Activated T-helper 17 cell treated with anti-CD3 and anti-CD28 coated beads, Interleukin-2, amount 50 U/mL, for 72 hours (primary cell): ENCODE measurements around the gene UBR4. TPM values are rescaled to one million over a fixed set of nuclear protein-coding genes. Genes with fewer than 3 reads are reported as not detected.
"Not testable (repeated sequence)": the region's sequence is repeated elsewhere in the genome, so short reads cannot be mapped to it uniquely, and the experiment has no call there.

Experiments
- ATAC-seq: fragments of 150-1000 bp; cut with Tn5 transposase; replicated peaks from 2 replicates; pipeline ENCODE4 v1.10.0; 2021; ENCODE audit warnings: mild to moderate bottlenecking, moderate library complexity
- H3K27ac Mint-ChIP-seq: one replicate; pipeline ENCODE4 v1.8.0; 2022; ENCODE audit warnings: mixed read lengths
- H3K27me3 Mint-ChIP-seq: one replicate; pipeline ENCODE4 v1.8.0; 2022; ENCODE audit warnings: mixed read lengths
- H3K36me3 Mint-ChIP-seq: one replicate; pipeline ENCODE4 v1.8.0; 2022; ENCODE audit warnings: low read depth, mild to moderate bottlenecking, mixed read lengths
- H3K4me1 Mint-ChIP-seq: one replicate; pipeline ENCODE4 v1.8.0; 2022; ENCODE audit warnings: mixed read lengths
- H3K4me3 Mint-ChIP-seq: one replicate; pipeline ENCODE4 v1.8.0; 2022; ENCODE audit warnings: mild to moderate bottlenecking, mixed read lengths
- H3K9me3 Mint-ChIP-seq: one replicate; pipeline ENCODE4 v1.8.0; 2022; ENCODE audit warnings: mixed read lengths
- total RNA-seq, 2 donors: library from RNA; stranded (reverse); gene quantifications; one replicate each; pipeline ENCODE4 v1.2.3, GENCODE V29; 2022

Gene UBR4
- 100 to 1,000 TPM; 145 to 195 TPM for total RNA-seq

- H3K27ac Mint-ChIP-seq: peak within 1 kb of the TSS; percentile 95
- peak within 1 kb of the TSS; percentile 96 for H3K4me3 Mint-ChIP-seq
- peaks cover 87% of the 10 kb centered on the region for H3K36me3 Mint-ChIP-seq
- H3K27me3 Mint-ChIP-seq: no peaks in the 10 kb centered on the region
- ATAC-seq: peak; percentile 85
- H3K4me1 Mint-ChIP-seq: peaks cover 41% of the 10 kb centered on the region
- no peaks in the 10 kb centered on the region for H3K9me3 Mint-ChIP-seq
Observed at GRCh38 chr1:19209990-19210771, at the start of gene UBR4. TSS of gene UBR4 (minus strand) at chr1:19210266. CDS start at chr1:19210248, 18 bp downstream.

- H3K4me3 Mint-ChIP-seq: peak overlapping the region; percentile 96
- H3K27me3 Mint-ChIP-seq: no peaks in the 10 kb centered on the region
- ATAC-seq: no peak
- peaks cover 81% of the 10 kb centered on the region for H3K36me3 Mint-ChIP-seq
- peak overlapping the region; percentile 94 for H3K27ac Mint-ChIP-seq
- H3K4me1 Mint-ChIP-seq: peaks cover 24% of the 10 kb centered on the region
- no peaks in the 10 kb centered on the region for H3K9me3 Mint-ChIP-seq
Observed at GRCh38 chr1:19258353-19258752, 48.3 kb upstream of the UBR4 start.

- Mint-ChIP-seq H3K4me3 (peak overlapping the region; percentile 96), H3K4me1 (peaks cover 30% of the 10 kb centered on the region), H3K27ac (peak overlapping the region; percentile 94), H3K36me3 (peaks cover 91% of the 10 kb centered on the region), H3K9me3 (no peaks in the 10 kb centered on the region), H3K27me3 (no peaks in the 10 kb centered on the region)
- peak; percentile 89 for ATAC-seq
Observed at GRCh38 chr1:19257178-19257914, 47.3 kb upstream of the UBR4 start.

- Mint-ChIP-seq H3K27ac (peak overlapping the region; percentile 94), H3K36me3 (peaks cover 99% of the 10 kb centered on the region), H3K4me3 (peak overlapping the region; percentile 96), H3K4me1 (peaks cover 30% of the 10 kb centered on the region)
- H3K9me3 Mint-ChIP-seq, H3K27me3 Mint-ChIP-seq, ATAC-seq: not testable (repeated sequence)
Observed at GRCh38 chr1:19256301-19256700, 46.2 kb upstream of the UBR4 start.

- Mint-ChIP-seq H3K27me3 (no peaks in the 10 kb centered on the region), H3K27ac (peak overlapping the region; percentile 97), H3K36me3 (peaks cover 99% of the 10 kb centered on the region), H3K4me3 (peak overlapping the region; percentile 96), H3K9me3 (no peaks in the 10 kb centered on the region), H3K4me1 (peaks cover 36% of the 10 kb centered on the region)
- no peak for ATAC-seq
Observed at GRCh38 chr1:19255288-19255687, 45.2 kb upstream of the UBR4 start.

GRCh38 chr1:19254416-19254815 is 44.4 kb upstream of the UBR4 start:
- no peaks in the 10 kb centered on the region for H3K27me3 Mint-ChIP-seq
- H3K27ac Mint-ChIP-seq: peak overlapping the region; percentile 97
- peak overlapping the region; percentile 96 for H3K4me3 Mint-ChIP-seq
- no peaks in the 10 kb centered on the region for H3K9me3 Mint-ChIP-seq
- peaks cover 94% of the 10 kb centered on the region for H3K36me3 Mint-ChIP-seq
- no peak for ATAC-seq
- H3K4me1 Mint-ChIP-seq: peaks cover 38% of the 10 kb centered on the region

GRCh38 chr1:19251305-19252196 is 41.5 kb upstream of the UBR4 start, which contains the start of the genes EMC1 and MRTO4:
TSS of gene EMC1 (minus strand) at chr1:19251524. CDS start at chr1:19251509, 15 bp downstream.
TSS of gene MRTO4 (plus strand) at chr1:19251805. CDS start at chr1:19251836, 31 bp downstream.
- no peaks in the 10 kb centered on the region for H3K9me3 Mint-ChIP-seq
- H3K4me3 Mint-ChIP-seq: peak within 1 kb of the TSS; percentile 96
- no peaks in the 10 kb centered on the region for H3K27me3 Mint-ChIP-seq
- ATAC-seq: peak; percentile 85
- H3K4me1 Mint-ChIP-seq: peaks cover 25% of the 10 kb centered on the region
- peak within 1 kb of the TSS; percentile 97 for H3K27ac Mint-ChIP-seq
- peaks cover 80% of the 10 kb centered on the region for H3K36me3 Mint-ChIP-seq

GRCh38 chr1:19250629-19251304 is 40.7 kb upstream of the UBR4 start:
- no peak for ATAC-seq

GRCh38 chr1:19240673-19241538 is 30.8 kb upstream of the UBR4 start:
- no peaks in the 10 kb centered on the region for H3K4me1 Mint-ChIP-seq
- H3K9me3 Mint-ChIP-seq: no peaks in the 10 kb centered on the region
- H3K36me3 Mint-ChIP-seq: peaks cover 95% of the 10 kb centered on the region
- no peaks in the 10 kb centered on the region for H3K27me3 Mint-ChIP-seq
- peak overlapping the region; percentile 47 for H3K27ac Mint-ChIP-seq
- no peak overlapping the region for H3K4me3 Mint-ChIP-seq
- ATAC-seq: peak; percentile 91

More at GRCh38 chr1:19250629-19251304, 40.7 kb upstream of the UBR4 start:
- Mint-ChIP-seq H3K4me1 (peaks cover 22% of the 10 kb centered on the region), H3K9me3 (no peaks in the 10 kb centered on the region), H3K27me3 (no peaks in the 10 kb centered on the region), H3K36me3 (peaks cover 72% of the 10 kb centered on the region), H3K4me3 (peak overlapping the region; percentile 96), H3K27ac (peak overlapping the region; percentile 97)

- Mint-ChIP-seq H3K27me3 (no peaks in the 10 kb centered on the region), H3K36me3 (peaks cover 100% of the 10 kb centered on the region), H3K4me1 (no peaks in the 10 kb centered on the region), H3K4me3 (no peak overlapping the region), H3K27ac (peak overlapping the region; percentile 47), H3K9me3 (no peaks in the 10 kb centered on the region)
- no peak for ATAC-seq
Observed at GRCh38 chr1:19239876-19240275, 29.8 kb upstream of the UBR4 start.

- no peaks in the 10 kb centered on the region for H3K4me1 Mint-ChIP-seq
- no peaks in the 10 kb centered on the region for H3K9me3 Mint-ChIP-seq
- H3K4me3 Mint-ChIP-seq: no peak overlapping the region
- H3K27me3 Mint-ChIP-seq: no peaks in the 10 kb centered on the region
- peaks cover 100% of the 10 kb centered on the region for H3K36me3 Mint-ChIP-seq
- H3K27ac Mint-ChIP-seq: no peak overlapping the region
- ATAC-seq: no peak
Observed at GRCh38 chr1:19234224-19234623, 24.2 kb upstream of the UBR4 start.

GRCh38 chr1:19232524-19232846 is 22.4 kb upstream of the UBR4 start:
- H3K27me3 Mint-ChIP-seq: no peaks in the 10 kb centered on the region
- no peaks in the 10 kb centered on the region for H3K9me3 Mint-ChIP-seq
- no peak for ATAC-seq
- peaks cover 100% of the 10 kb centered on the region for H3K36me3 Mint-ChIP-seq
- H3K4me3 Mint-ChIP-seq: no peak overlapping the region
- no peaks in the 10 kb centered on the region for H3K4me1 Mint-ChIP-seq
- no peak overlapping the region for H3K27ac Mint-ChIP-seq
